H1 (cell line): ENCODE results near the gene ATP2C1. TPM values are rescaled to one million over a fixed set of nuclear protein-coding genes. Genes with fewer than 3 reads are reported as not detected.

Experiments
- polyA plus RNA-seq, 7 experiments: library from polyadenylated mRNA; depleted of rRNA in 3 of 7; stranded (reverse) in 5 of 7; unstranded in 2 of 7; fragments of >200 nt in 5 of 7; fragments of 200-250 nt in 2 of 7; gene quantifications; 1 replicate in 5 of 7; 2 replicates in 1 of 7; 4 replicates in 1 of 7; pipeline versions ENCODE4 v1.2.1 to v1.2.3, GENCODE V29; 2011 to 2013; ENCODE audit warnings: missing spikeins in 2 of 7, mixed read lengths in 2 of 7
- small RNA-seq: library from polyadenylated mRNA; stranded (forward); fragments of <200 nt; extraction: miRNeasy Mini kit (QIAGEN cat#:217004); gene quantifications from one replicate; pipeline ENCODE3, GENCODE V24; 2013; ENCODE audit not compliant: insufficient read depth
- total RNA-seq: library from RNA; stranded (reverse); fragmentation: NEBNext Ultra II Directional; extraction: Animal tissue kit (Norgen Biotek cat#: 25700); gene quantifications from 2 replicates; pipeline ENCODE4 v1.2.1, GENCODE V29; 2021

The ATP2C1 gene
- total and polyA plus RNA-seq, 2 of the 8 experiments (the other 6 are each of a cell fraction or from before 2014, with no cell fraction given) = 50.7 to 68.5 TPM

Small RNA genes lying within 50 kb of the gene (small RNA-seq; reads per million reads assigned to genes)
- gene RF00019 = not detected

Other genes with a start within 250 kb of the ATP2C1 start
- gene PIK3R4, start 147.3 kb upstream of the ATP2C1 start, total RNA-seq = 43.0 and 43.8 TPM in 2 replicates
- 55.9 and 87.4 TPM in 2 replicates for gene PIK3R4, start 147.3 kb upstream of the ATP2C1 start, polyA plus RNA-seq (2011; rRNA removed)
- not detected in 2 replicates for gene ASTE1, start 132.7 kb downstream of the ATP2C1 start, total RNA-seq
- gene ASTE1, start 132.7 kb downstream of the ATP2C1 start, polyA plus RNA-seq (2011; rRNA removed) = 4.4 and 6.4 TPM in 2 replicates
- 0.27 TPM in 1 of 2 replicates, not detected in the other for gene NEK11, start 132.8 kb downstream of the ATP2C1 start, total RNA-seq
- 0.28 and 0.60 TPM in 2 replicates for gene NEK11, start 132.8 kb downstream of the ATP2C1 start, polyA plus RNA-seq (2011; rRNA removed)